Kidney (tissue), 14 donors: ENCODE results near the gene ACOXL. TPM values are rescaled to one million over a fixed set of nuclear protein-coding genes. Genes with fewer than 3 reads are reported as not detected.
A peak's percentile ranks its signal among the peaks of the same experiment; 100 is the strongest.

ENCODE experiments used
- DNase-seq, 5 donors: peaks; one replicate each; pipeline ENCODE4 v3.0.0-alpha.2; 2013 to 2020
- FAIRE-seq: peaks from 2 replicates; lab custom pipeline; 2012; peaks lifted over from hg19 to GRCh38; lab: Jason Lieb, UNC
- H3K27ac ChIP-seq, 2 donors: one replicate each; pipeline ENCODE4 v1.7.0; 2013; ENCODE audit warnings: low read depth in 2 of 2, low read length in 2 of 2, inconsistent platforms in 1 of 2
- H3K27me3 ChIP-seq: one replicate; pipeline ENCODE4 v1.7.1; 2013; ENCODE audit warnings: low read length, inconsistent platforms; ENCODE audit not compliant: control insufficient read depth, insufficient read depth
- H3K36me3 ChIP-seq, 3 donors: one replicate each; pipeline versions ENCODE4 v1.7.0 to v1.7.1; 2013; ENCODE audit warnings: low read length in 3 of 3, control low read depth in 1 of 3, inconsistent platforms in 1 of 3; ENCODE audit not compliant: insufficient read depth in 3 of 3, control insufficient read depth in 2 of 3
- H3K4me1 ChIP-seq, 3 donors: one replicate each; pipeline versions ENCODE4 v1.7.0 to v1.7.1; 2013; ENCODE audit warnings: low read length in 3 of 3, inconsistent platforms in 1 of 3, low read depth in 1 of 3; ENCODE audit not compliant: control insufficient read depth in 2 of 3, insufficient read depth in 2 of 3
- H3K4me3 ChIP-seq, 3 donors: one replicate each; pipeline versions ENCODE4 v1.7.0 to v1.8.1; 2013; ENCODE audit warnings: low read length in 3 of 3, control low read depth in 1 of 3, inconsistent platforms in 1 of 3
- H3K9ac ChIP-seq, 3 donors: one replicate each; pipeline versions ENCODE4 v1.7.0 to v1.7.1; 2013; ENCODE audit warnings: low read length in 3 of 3, control low read depth in 1 of 3, inconsistent platforms in 1 of 3
- H3K9me3 ChIP-seq, 3 donors: one replicate each; pipeline versions ENCODE4 v1.7.0 to v1.7.1; 2013; ENCODE audit warnings: low read length in 3 of 3, control low read depth in 1 of 3, inconsistent platforms in 1 of 3; ENCODE audit not compliant: control insufficient read depth in 2 of 3, insufficient read depth in 1 of 3
- intact Hi-C: fragments of 100-400 bp; cut with DNase I; formaldehyde crosslinking; loops from one replicate; pipeline ENCODE4 v1.11.1; 2022
- polyA plus RNA-seq: library from polyadenylated mRNA; stranded (reverse); fragments of 350-450 nt; fragmentation: Illumina TruSeq; extraction: RNeasy Lipid Tissue Mini Kit (QIAGEN cat#74804); gene quantifications from one replicate; pipeline ENCODE4 v1.2.3, GENCODE V29; 2014; ENCODE audit warnings: low read depth, low replicate concordance; ENCODE audit not compliant: insufficient read depth
- total RNA-seq: library from RNA; stranded (reverse); fragmentation: NEBNext Ultra II Directional; extraction: Animal tissue kit (Norgen Biotek cat#: 25700); gene quantifications from one replicate; pipeline ENCODE4 v1.2.1, GENCODE V29; 2021
- TF ChIP-seq, protein P1 (sequence below): IDR thresholded peaks from 3 replicates; pipeline ENCODE4 v1.5.1; 2012; ENCODE audit warnings: mild to moderate bottlenecking, moderate library complexity, borderline replicate concordance; ENCODE audit not compliant: insufficient read depth; ENCODE audit errors: extremely low read depth
- donor health status: control.
- donor health status: control.
- donor health status: control.
- donor health status: control.
- donor health status: control.
- donor health status: DM: yes; HTN: yes; CAD: no.
- donor health status: Normal renal cell carcinoma (clear cell type).

Gene ACOXL
- total and polyA plus RNA-seq, 2 donors from 2014 or later: 2.0 TPM; not detected in 1

- Histone ChIP-seq H3K36me3 (no peaks in the 10 kb centered on the region), H3K4me3 (no peak overlapping the region), H3K4me1 (no peaks in the 10 kb centered on the region), H3K27me3 (no peaks in the 10 kb centered on the region), H3K27ac (no peak overlapping the region), H3K9me3 (peaks cover 0 to 4% (median 0%) of the 10 kb centered on the region in 3 donors), H3K9ac (no peak overlapping the region)
- peak in 2 of 5 donors; percentile 64 to 78 for DNase-seq
- TF ChIP-seq, protein P1, sequence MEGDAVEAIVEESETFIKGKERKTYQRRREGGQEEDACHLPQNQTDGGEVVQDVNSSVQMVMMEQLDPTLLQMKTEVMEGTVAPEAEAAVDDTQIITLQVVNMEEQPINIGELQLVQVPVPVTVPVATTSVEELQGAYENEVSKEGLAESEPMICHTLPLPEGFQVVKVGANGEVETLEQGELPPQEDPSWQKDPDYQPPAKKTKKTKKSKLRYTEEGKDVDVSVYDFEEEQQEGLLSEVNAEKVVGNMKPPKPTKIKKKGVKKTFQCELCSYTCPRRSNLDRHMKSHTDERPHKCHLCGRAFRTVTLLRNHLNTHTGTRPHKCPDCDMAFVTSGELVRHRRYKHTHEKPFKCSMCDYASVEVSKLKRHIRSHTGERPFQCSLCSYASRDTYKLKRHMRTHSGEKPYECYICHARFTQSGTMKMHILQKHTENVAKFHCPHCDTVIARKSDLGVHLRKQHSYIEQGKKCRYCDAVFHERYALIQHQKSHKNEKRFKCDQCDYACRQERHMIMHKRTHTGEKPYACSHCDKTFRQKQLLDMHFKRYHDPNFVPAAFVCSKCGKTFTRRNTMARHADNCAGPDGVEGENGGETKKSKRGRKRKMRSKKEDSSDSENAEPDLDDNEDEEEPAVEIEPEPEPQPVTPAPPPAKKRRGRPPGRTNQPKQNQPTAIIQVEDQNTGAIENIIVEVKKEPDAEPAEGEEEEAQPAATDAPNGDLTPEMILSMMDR: no peak
- intact Hi-C loops: no loop called here
- FAIRE-seq: no peak
Measured at GRCh38 chr2:110991911-110992310, 259.5 kb downstream of the ACOXL start.

GRCh38 chr2:110992886-110993285, 260.5 kb downstream of the ACOXL start:
- DNase-seq: no peak
- Histone ChIP-seq H3K27me3 (no peaks in the 10 kb centered on the region), H3K4me3 (no peak overlapping the region), H3K9me3 (peaks cover 0 to 4% (median 0%) of the 10 kb centered on the region in 3 donors), H3K27ac (no peak overlapping the region), H3K36me3 (no peaks in the 10 kb centered on the region), H3K4me1 (no peaks in the 10 kb centered on the region), H3K9ac (no peak overlapping the region)
- FAIRE-seq: no peak
- intact Hi-C loops: no loop called here
- TF ChIP-seq, protein P1: no peak

DNA sequence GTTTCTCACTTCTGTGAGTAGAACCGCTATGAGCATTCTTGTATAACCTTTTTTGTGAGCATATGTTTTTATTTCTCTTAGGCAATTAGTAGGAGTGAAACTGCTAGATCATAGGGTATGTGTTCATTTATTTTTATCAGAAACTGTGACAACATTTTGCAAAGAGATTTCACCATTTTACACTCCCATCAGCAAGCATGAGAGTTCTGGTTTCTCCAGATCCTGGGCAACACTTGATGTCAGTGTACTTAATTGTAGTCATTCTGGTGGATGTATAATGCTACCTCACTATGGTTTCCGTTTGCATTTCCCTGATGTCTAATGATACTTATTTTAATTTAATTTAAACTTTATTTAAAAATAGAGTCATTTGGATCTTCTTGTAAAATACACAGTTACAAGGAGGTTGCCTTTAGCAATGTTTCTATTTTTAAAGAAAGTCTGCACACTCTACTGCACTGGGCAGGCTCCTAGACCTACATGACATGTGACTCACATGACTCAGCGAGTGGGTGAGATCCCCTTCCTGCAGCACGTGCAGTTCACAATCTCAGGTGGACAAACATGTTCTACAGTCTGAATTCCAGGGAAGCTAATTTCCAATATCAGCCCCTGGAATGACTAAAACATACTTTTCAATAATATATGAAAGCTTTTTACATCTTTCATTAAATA, 261.3 kb downstream of the ACOXL start:
- Histone ChIP-seq H3K4me3 (no peak overlapping the region), H3K36me3 (no peaks in the 10 kb centered on the region), H3K9me3 (peaks cover 0 to 4% (median 0%) of the 10 kb centered on the region in 3 donors), H3K9ac (no peak overlapping the region), H3K27me3 (no peaks in the 10 kb centered on the region), H3K4me1 (no peaks in the 10 kb centered on the region), H3K27ac (no peak overlapping the region)
- intact Hi-C loops: no loop called here
- TF ChIP-seq, protein P1: no peak
- DNase-seq (peak in 2 of 5 donors; percentile 38 to 51), FAIRE-seq (no peak)
